Umbilical cord (tissue), 2 donors: ENCODE measurements around the gene RELB. TPM values are rescaled to one million over a fixed set of nuclear protein-coding genes. Genes with fewer than 3 reads are reported as not detected.

Experiments
- DNase-seq: peaks from one replicate; pipeline ENCODE4 v3.0.0-alpha.2; 2015; ENCODE audit warnings: low spot score
- total RNA-seq: library from RNA; depleted of rRNA; stranded (reverse); fragments of >200 nt; gene quantifications from one replicate; pipeline ENCODE4 v1.2.3, GENCODE V29; 2014; ENCODE audit warnings: low replicate concordance; ENCODE audit not compliant: insufficient read depth

RELB gene
- total RNA-seq, 1 donor from 2014 or later = 4.8 TPM

GRCh38 chr19:45058622-45059159, 57.4 kb downstream of the RELB start:
- no peak for DNase-seq

- no peak for DNase-seq
Measured at GRCh38 chr19:45059258-45059965, 58.1 kb downstream of the RELB start.

DNA sequence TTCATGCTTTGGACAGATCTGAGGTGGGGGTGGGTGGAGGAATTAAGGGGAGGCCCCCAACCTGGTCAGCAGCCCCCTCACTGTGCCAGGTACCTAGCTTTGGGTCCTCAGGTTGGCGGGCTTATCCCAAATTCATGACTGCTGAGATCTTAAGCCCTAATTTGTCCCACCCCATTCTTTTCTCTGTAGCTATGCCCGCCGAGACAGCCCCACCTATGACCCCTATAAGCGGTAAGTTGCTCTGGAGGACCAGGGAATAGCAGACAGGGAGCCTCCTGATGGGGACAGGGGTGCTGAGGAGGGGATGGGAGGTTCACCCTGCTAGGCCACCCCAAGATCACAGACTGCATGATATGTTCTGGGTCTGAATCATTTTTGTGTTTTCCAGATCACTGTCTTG, 60.7 kb downstream of the RELB start:
- no peak for DNase-seq

DNA sequence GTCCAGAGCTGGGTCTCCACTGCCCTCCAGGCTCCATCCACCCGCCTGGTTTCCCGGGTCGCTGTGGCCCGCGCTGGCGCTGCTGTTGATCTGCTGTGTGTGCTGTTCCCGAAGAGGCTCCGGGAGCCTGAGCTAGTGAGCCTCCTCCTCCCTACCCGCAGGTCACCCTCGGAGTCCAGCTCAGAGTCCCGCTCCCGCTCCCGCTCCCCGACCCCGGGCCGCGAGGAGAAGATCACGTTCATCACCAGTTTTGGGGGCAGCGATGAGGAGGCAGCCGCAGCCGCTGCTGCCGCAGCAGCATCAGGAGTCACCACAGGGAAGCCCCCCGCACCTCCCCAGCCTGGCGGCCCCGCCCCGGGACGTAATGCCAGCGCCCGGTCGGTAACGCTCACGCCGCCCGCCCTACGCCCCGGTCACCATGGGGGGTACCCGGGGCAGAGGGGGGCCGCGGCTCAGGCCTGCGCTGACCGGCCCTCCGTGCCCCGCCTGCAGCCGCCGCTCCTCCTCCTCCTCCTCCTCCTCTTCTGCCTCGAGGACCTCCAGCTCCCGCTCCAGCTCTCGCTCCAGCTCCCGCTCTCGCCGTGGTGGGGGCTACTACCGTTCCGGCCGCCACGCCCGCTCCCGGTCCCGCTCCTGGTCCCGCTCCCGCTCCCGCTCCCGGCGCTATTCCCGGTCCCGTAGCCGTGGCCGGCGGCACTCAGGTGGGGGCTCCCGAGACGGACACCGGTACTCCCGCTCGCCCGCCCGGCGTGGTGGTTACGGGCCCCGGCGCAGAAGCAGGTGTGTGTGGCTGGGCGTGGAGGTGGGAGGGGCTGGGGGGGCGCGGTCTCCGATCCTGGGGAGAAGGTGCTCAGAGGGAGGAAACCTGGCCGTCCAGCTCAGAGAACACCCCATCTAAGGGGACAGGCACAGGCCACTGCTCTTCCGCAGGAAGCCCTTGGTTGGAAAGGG, 62.9 kb downstream of the RELB start:
- no peak for DNase-seq

- DNase-seq = no peak
Measured at GRCh38 chr19:45066921-45067661, 65.8 kb downstream of the RELB start.

DNA sequence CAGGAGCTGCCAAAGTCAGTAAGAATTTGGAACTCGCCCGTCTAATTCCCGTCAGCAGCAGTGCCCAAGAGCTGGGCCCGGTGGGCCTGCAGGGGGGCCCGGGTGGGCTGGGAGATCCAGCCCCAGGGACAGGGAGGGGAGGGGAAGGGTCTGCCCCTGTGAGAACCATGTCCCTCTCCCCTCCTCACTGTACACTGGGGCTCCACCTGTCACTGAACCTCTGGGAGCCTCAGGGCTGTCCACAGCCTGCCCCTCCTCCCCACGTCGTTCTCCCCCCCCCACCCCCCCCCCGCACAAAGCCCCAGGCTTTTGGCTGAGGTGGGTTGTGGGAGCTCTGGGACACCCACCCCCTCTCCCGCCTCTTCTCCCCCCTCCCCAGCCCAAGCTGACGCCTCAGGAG, 66.8 kb downstream of the RELB start:
- DNase-seq = no peak

DNA sequence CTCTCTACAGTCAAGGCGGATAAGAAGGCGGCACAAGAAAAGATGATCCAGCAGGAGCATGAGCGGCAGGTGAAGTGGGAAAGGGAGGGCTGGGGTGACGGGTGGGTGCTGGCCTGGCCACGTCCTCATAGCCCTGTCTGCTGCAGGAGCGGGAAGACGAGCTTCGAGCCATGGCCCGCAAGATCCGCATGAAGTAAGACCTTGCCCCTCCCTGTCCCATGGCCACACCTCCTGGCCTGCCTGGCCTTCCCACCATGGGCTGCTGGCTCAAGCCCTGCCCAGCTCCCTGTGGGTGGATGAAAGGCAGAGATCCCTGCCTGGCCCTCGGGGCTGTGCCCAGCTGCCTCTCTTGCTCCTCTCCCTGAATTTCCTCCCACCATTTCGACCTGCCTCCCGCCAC, 67.8 kb downstream of the RELB start:
- DNase-seq = peak; percentile 21

DNA sequence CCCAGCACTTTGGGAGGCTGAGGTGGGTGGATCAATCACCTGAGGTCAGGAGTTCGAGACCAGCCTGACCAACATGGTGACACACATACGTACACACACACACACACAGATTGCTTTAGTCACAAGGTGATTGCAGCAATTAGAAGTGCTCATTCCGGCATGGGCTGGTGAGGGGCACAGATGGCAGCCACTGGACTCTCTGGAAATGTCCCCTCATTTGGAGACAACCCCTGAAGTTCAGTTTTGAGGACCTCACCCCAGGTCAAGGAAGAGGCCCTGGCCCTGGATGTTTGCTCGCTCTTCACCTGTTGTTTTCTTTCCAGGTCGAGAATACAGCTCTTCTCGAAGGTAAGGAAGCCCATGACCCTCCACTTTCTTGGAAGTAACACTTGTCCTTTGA, 69.0 kb downstream of the RELB start:
- DNase-seq = no peak

GRCh38 chr19:45070861-45071544, 69.7 kb downstream of the RELB start:
- DNase-seq = no peak

DNA sequence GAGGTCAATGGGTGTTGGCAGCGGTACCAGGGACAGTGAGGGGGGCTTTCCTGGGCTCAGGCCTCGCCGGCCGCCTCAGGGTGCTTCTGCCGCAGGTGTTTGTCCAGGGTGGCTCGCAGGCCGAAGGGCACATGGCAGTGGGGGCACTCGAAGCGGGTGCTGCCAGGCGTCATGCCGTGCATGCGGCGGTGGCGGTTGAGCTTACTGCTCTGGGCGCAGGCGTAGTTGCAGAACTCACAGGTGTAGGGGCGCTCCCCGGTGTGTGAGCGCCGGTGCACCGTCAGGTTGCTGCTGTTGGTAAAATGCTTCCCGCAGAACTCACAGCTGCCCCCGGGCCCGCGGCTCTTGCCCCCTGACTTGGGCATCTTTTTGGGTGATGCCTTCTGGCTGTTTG, 70.3 kb downstream of the RELB start:
- no peak for DNase-seq

DNA sequence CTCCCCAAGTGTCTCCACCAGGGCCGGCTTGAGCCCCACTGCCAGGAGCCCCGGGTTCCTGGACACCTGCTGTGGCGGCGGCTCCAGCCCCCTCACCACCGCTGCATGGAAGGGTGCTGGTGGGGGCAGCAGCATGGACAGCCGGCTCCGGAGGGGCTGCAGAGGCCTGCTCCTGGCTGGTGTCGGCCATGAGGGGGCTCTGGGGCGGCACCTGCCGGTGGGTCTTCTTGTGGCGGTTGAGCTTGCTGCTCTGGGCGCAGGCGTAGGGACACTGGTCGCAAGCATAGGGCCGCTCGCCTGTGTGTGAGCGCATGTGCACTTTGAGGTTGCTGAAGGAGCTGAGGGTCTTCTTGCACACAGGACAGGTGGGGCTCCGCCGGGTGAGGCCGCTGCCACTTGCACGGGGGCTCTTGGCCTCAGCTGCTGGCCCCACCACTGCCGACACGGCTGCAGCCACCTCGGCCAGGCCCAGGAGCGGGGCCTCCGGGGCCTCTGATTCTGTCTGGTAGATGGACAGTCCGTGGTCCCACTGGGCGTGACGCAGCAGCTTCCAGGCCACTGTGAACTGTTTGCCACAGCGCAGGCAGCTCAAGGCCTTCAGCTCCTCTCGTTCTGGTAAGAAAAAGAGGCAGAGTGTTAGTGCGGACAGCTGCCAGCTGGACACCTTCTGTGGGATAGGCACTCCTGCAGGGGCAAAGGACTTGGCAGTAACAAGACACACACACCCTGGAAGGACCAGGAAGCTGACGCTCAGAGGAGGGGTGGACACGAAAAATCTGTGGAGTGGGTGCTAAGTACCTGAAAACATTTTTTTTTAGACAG, 70.9 kb downstream of the RELB start:
- DNase-seq = no peak

GRCh38 chr19:45074744-45075300, 73.6 kb downstream of the RELB start:
- no peak for DNase-seq

DNA sequence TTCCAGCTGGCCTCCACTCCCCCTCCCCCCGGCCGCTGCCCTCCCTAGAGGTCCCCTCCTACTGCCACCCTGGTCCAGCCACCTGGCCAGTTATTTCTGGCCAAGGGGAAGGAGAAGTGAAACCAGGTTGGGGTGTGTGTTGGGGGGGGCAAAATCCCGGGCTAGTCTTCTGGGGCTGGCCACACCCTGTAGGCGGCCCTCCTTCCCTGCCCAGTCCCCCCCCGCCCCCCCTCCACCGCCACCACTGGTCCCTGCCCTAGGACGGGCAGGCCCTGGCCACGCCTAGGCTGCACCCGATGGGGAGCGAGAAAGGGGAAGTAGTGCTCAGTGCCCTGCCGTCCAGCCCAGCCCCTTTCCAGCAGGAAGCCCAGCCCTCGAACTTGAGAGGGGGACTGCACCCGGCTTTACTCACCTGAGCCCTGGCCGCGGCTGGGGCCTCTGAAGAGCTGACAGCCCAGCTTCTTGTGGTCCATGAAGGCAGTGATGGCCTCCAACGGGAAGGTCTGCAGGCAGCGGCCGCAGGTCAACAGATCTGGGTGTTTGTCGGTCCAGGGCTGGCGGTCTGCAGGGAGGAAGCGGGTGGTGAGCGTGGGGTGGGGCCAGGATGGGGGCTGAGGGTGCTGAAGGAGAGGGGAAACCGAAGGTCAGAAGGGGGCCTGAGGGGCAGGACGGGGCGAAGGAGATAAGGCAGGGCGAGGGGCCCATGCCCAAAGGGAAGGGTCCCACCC, 74.2 kb downstream of the RELB start:
- peak; percentile 69 for DNase-seq

DNA sequence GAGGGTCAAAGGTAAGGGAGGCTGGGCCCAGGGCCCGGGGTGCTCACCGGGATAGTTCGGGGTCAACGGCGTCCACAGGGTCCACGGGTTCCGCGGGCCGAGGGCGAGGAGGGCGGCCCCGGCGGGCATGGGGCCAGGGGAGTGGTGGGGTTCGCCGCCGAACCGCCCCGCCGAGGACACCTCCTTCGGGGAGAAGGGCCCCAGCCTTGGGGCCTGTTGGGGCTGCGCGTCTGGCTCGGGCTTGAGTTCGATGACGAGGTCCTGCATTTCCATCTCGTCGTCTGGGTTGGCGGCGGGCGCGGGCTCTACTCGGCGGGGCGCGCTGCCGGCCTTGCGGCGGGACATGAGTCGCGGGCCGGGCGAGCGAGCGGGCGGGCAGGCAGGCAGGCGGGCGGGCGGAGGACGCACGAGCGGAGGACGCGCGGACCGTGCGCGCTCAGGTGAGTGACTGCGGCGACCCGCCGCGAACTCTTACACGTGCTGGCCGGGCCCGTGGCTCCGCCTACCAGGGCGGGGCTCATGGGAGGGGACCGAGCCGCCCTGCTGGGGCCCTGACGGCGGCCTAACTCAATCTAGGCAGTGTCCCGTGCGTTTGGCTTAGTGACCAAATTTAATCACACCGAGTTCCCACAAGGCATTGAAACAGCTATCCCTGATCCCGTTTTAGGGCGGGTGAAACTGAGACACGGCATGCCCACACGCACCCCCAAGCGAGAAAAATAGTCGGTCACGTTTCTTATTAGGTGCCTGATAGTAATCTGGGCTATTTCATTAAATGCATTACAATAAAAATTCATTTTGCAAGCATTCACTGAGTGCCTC, 75.0 kb downstream of the RELB start, which contains the start of gene ZNF296:
Gene ZNF296 (minus strand): TSS at position 450 of the 822 bp plus-strand sequence. CDS start 105 bp downstream, at position 345.
- DNase-seq = peak; percentile 49

- no peak for DNase-seq
Measured at GRCh38 chr19:45076851-45077730, 75.8 kb downstream of the RELB start.

GRCh38 chr19:45078390-45079062, 77.3 kb downstream of the RELB start:
- no peak for DNase-seq
